Sigmoid colon (tissue), 4 donors: ENCODE measurements around the gene PLA2R1.

Source experiments
- EP300 ChIP-seq, 4 donors: sonication (generic); formaldehyde crosslinking; IDR thresholded peaks; one replicate each; pipeline ENCODE4 v1.6.1; 2017; ENCODE audit warnings: antibody characterized with exemption in 4 of 4
- POLR2A ChIP-seq, 2 donors: fragments of 450-650 bp; IDR thresholded peaks; one replicate each; pipeline ENCODE4 v1.6.1; 2016; ENCODE audit warnings: antibody characterized with exemption in 2 of 2, mild to moderate bottlenecking in 2 of 2, moderate library complexity in 2 of 2
- POLR2AphosphoS5 ChIP-seq, 4 donors: sonication (generic); formaldehyde crosslinking; IDR thresholded peaks; one replicate each; pipeline ENCODE4 v1.6.1; 2017; ENCODE audit warnings: antibody characterized with exemption in 4 of 4
- TF ChIP-seq, protein P1 (sequence below), 4 experiments: fragments of 450-650 bp in 3 of 4; fragments of 200-600 bp in 1 of 4; IDR thresholded peaks; one replicate each; pipeline ENCODE4 v1.5.1; 2016 to 2019; ENCODE audit warnings: antibody characterized with exemption in 4 of 4, mild to moderate bottlenecking in 3 of 4, moderate library complexity in 2 of 4

DNA sequence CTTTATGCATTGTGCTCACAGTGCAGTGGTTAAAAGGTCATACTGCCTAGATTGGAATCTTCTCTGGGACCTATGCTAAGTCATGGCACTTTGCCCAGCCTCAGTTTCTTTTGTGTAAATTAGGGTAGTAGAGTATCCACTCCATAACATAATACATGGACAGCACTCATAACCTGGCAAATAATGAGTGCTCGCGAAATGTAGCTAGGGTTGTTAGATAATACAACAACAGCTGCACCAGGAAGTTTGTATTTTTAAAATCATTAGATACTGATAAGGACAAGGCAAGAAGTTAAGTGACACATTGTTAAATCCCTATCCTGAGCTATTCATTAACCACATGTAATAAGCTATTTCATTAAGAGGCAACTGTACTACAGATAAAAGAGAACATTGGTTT lies 13.8 kb upstream of the PLA2R1 start:
- TF ChIP-seq, protein P1, sequence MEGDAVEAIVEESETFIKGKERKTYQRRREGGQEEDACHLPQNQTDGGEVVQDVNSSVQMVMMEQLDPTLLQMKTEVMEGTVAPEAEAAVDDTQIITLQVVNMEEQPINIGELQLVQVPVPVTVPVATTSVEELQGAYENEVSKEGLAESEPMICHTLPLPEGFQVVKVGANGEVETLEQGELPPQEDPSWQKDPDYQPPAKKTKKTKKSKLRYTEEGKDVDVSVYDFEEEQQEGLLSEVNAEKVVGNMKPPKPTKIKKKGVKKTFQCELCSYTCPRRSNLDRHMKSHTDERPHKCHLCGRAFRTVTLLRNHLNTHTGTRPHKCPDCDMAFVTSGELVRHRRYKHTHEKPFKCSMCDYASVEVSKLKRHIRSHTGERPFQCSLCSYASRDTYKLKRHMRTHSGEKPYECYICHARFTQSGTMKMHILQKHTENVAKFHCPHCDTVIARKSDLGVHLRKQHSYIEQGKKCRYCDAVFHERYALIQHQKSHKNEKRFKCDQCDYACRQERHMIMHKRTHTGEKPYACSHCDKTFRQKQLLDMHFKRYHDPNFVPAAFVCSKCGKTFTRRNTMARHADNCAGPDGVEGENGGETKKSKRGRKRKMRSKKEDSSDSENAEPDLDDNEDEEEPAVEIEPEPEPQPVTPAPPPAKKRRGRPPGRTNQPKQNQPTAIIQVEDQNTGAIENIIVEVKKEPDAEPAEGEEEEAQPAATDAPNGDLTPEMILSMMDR (IDR thresholded peaks at IDR 0.05) = no peak
- TF ChIP-seq POLR2A (IDR thresholded peaks at IDR 0.05) (no peak), POLR2AphosphoS5 (IDR thresholded peaks at IDR 0.05) (no peak), EP300 (IDR thresholded peaks at IDR 0.05) (no peak)
